HepG2 (cell line): ENCODE measurements around the gene GIMAP8. TPM values are rescaled to one million over a fixed set of nuclear protein-coding genes. Genes with fewer than 3 reads are reported as not detected.

Source experiments
- GATAD1 ChIP-seq: IDR thresholded peaks from 2 replicates; pipeline ENCODE4 v1.6.1; 2016; ENCODE audit warnings: missing genetic modification reagents, missing compliant biosample characterization
- HNF4G ChIP-seq, 2 experiments: sonication (generic) in 1 of 2; formaldehyde crosslinking in 1 of 2; IDR thresholded peaks; 2 replicates each; pipeline versions ENCODE4 v1.4.0 to v1.6.1; 2011 to 2020; ENCODE audit warnings: borderline replicate concordance in 2 of 2, low read depth in 2 of 2, mild to moderate bottlenecking in 2 of 2, low read length in 1 of 2, missing genetic modification reagents in 1 of 2, moderate library complexity in 1 of 2
- HOXA7 ChIP-seq: sonication (generic); formaldehyde crosslinking; IDR thresholded peaks from 2 replicates; pipeline ENCODE4 v1.8.1; 2022; ENCODE audit warnings: mild to moderate bottlenecking, missing genetic modification reagents, moderate library complexity
- RBM39 ChIP-seq: fragments of 200-400 bp; formaldehyde crosslinking; IDR thresholded peaks from one replicate; pipeline ENCODE4 v1.6.1; 2018; ENCODE audit warnings: antibody characterized with exemption, mild to moderate bottlenecking, low read depth, low read length; ENCODE audit not compliant: poor library complexity, severe bottlenecking
- SP5 ChIP-seq: IDR thresholded peaks from 2 replicates; pipeline ENCODE4 v1.6.1; 2016; ENCODE audit warnings: low read depth, borderline replicate concordance
- ZBTB4 ChIP-seq: sonication (generic); formaldehyde crosslinking; IDR thresholded peaks from 2 replicates; pipeline ENCODE4 v1.4.0; 2020; ENCODE audit warnings: missing genetic modification reagents, mild to moderate bottlenecking, borderline replicate concordance
- ZNF256 ChIP-seq: sonication (generic); formaldehyde crosslinking; conservative IDR thresholded peaks from 2 replicates; pipeline ENCODE4 v1.4.0; 2020; ENCODE audit warnings: missing genetic modification reagents
- ZNF549 ChIP-seq: sonication (generic); formaldehyde crosslinking; IDR thresholded peaks from 2 replicates; pipeline ENCODE4 v1.5.0; 2020; ENCODE audit warnings: missing genetic modification reagents
- ZNF574 ChIP-seq: sonication (generic); formaldehyde crosslinking; IDR thresholded peaks from 2 replicates; pipeline ENCODE4 v1.4.0; 2020; ENCODE audit warnings: missing genetic modification reagents
- ZNF749 ChIP-seq: sonication (generic); formaldehyde crosslinking; IDR thresholded peaks from 2 replicates; pipeline ENCODE4 v1.8.0; 2022; ENCODE audit warnings: mild to moderate bottlenecking, missing genetic modification reagents, moderate library complexity, borderline replicate concordance
- ZNF883 ChIP-seq: sonication (generic); formaldehyde crosslinking; IDR thresholded peaks from 2 replicates; pipeline ENCODE4 v1.5.1; 2020; ENCODE audit warnings: mild to moderate bottlenecking, missing genetic modification reagents; ENCODE audit errors: not compliant biosample characterization
- polyA plus RNA-seq, 8 experiments: library from polyadenylated mRNA; depleted of rRNA in 3 of 8; stranded (reverse) in 7 of 8; unstranded in 1 of 8; fragments of >200 nt; fragmentation: Illumina TruSeq in 4 of 8; extraction: Trizol in 4 of 8; gene quantifications; 2 replicates each; pipeline versions ENCODE4 v1.2.1 to v1.2.3, GENCODE V29; 2011 to 2016; ENCODE audit warnings: low read depth in 4 of 8, missing spikeins in 1 of 8, mixed read lengths in 1 of 8; ENCODE audit not compliant: insufficient read depth in 1 of 8
- total RNA-seq, 5 experiments: library from RNA; depleted of rRNA; stranded (reverse); fragments of >200 nt; fragmentation: Illumina TruSeq; extraction: Trizol; gene quantifications; 2 replicates each; pipeline ENCODE4 v1.2.3, GENCODE V29; 2016; ENCODE audit warnings: low read depth in 1 of 5
- TF ChIP-seq, protein P1 (sequence below): sonication (generic); formaldehyde crosslinking; IDR thresholded peaks from 2 replicates; pipeline ENCODE4 v1.4.0; 2020; ENCODE audit warnings: missing genetic modification reagents, borderline replicate concordance
- TF ChIP-seq, protein P2 (sequence below): sonication (generic); formaldehyde crosslinking; IDR thresholded peaks from 2 replicates; pipeline ENCODE4 v1.4.0; 2020; ENCODE audit warnings: missing genetic modification reagents
- TF ChIP-seq, protein P3 (sequence below): sonication (generic); formaldehyde crosslinking; IDR thresholded peaks from 2 replicates; pipeline ENCODE4 v1.4.0; 2020; ENCODE audit warnings: missing genetic modification reagents

Gene GIMAP8
- total and polyA plus RNA-seq, 2 of the 13 experiments (the other 11 are each of a cell fraction or from before 2014, with no cell fraction given), result not detected

GRCh38 chr7:150404805-150405583 lies 45.4 kb upstream of the GIMAP8 start (continued):
- TF ChIP-seq ZBTB4 (CRISPR knock-in tag) (no peak), ZNF256 (CRISPR knock-in tag) (0 out of 2 replicates have a peak, but pooled peaks have one; percentile 72), ZNF749 (CRISPR knock-in tag) (no peak; the same call in none of the 2 replicates), HNF4G (IDR thresholded peaks at IDR 0.05; ENCODE audit: borderline replicate concordance, low read depth, low read length) (peak; percentile 26; the same call in 1 of the 2 replicates), HNF4G (CRISPR knock-in tag; IDR thresholded peaks at IDR 0.05; ENCODE audit: borderline replicate concordance, low read depth) (no peak), SP5 (CRISPR knock-in tag) (peak; percentile 78), HOXA7 (no peak), GATAD1 (0 out of 2 replicates have a peak, but pooled peaks have one; percentile 28), ZNF574 (CRISPR knock-in tag) (peak; percentile 99), ZNF549 (CRISPR knock-in tag) (no peak), ZNF883 (peak; percentile 52), RBM39 (peak; percentile 95)
- TF ChIP-seq, protein P1, sequence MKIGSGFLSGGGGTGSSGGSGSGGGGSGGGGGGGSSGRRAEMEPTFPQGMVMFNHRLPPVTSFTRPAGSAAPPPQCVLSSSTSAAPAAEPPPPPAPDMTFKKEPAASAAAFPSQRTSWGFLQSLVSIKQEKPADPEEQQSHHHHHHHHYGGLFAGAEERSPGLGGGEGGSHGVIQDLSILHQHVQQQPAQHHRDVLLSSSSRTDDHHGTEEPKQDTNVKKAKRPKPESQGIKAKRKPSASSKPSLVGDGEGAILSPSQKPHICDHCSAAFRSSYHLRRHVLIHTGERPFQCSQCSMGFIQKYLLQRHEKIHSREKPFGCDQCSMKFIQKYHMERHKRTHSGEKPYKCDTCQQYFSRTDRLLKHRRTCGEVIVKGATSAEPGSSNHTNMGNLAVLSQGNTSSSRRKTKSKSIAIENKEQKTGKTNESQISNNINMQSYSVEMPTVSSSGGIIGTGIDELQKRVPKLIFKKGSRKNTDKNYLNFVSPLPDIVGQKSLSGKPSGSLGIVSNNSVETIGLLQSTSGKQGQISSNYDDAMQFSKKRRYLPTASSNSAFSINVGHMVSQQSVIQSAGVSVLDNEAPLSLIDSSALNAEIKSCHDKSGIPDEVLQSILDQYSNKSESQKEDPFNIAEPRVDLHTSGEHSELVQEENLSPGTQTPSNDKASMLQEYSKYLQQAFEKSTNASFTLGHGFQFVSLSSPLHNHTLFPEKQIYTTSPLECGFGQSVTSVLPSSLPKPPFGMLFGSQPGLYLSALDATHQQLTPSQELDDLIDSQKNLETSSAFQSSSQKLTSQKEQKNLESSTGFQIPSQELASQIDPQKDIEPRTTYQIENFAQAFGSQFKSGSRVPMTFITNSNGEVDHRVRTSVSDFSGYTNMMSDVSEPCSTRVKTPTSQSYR (CRISPR knock-in tag), result no peak
- TF ChIP-seq, protein P2, sequence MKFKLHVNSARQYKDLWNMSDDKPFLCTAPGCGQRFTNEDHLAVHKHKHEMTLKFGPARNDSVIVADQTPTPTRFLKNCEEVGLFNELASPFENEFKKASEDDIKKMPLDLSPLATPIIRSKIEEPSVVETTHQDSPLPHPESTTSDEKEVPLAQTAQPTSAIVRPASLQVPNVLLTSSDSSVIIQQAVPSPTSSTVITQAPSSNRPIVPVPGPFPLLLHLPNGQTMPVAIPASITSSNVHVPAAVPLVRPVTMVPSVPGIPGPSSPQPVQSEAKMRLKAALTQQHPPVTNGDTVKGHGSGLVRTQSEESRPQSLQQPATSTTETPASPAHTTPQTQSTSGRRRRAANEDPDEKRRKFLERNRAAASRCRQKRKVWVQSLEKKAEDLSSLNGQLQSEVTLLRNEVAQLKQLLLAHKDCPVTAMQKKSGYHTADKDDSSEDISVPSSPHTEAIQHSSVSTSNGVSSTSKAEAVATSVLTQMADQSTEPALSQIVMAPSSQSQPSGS, result peak; percentile 46; the same call in 1 of the 2 replicates
- TF ChIP-seq, protein P3, sequence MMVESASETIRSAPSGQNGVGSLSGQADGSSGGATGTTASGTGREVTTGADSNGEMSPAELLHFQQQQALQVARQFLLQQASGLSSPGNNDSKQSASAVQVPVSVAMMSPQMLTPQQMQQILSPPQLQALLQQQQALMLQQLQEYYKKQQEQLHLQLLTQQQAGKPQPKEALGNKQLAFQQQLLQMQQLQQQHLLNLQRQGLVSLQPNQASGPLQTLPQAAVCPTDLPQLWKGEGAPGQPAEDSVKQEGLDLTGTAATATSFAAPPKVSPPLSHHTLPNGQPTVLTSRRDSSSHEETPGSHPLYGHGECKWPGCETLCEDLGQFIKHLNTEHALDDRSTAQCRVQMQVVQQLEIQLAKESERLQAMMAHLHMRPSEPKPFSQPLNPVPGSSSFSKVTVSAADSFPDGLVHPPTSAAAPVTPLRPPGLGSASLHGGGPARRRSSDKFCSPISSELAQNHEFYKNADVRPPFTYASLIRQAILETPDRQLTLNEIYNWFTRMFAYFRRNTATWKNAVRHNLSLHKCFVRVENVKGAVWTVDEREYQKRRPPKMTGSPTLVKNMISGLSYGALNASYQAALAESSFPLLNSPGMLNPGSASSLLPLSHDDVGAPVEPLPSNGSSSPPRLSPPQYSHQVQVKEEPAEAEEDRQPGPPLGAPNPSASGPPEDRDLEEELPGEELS (CRISPR knock-in tag), result no peak; the same call in 1 of the 2 replicates
